Stimulated activated CD4-positive, alpha-beta T cell treated with anti-CD3 and anti-CD28 coated beads, Interleukin-4, amount 100 ng/mL, for 24 hours (primary cell): ENCODE results near the gene CTNNA1.
"Not testable (repeated sequence)": the region's sequence is repeated elsewhere in the genome, so short reads cannot be mapped to it uniquely, and the experiment has no call there.

Experiments
- DNase-seq: peaks from one replicate; pipeline ENCODE4 v3.0.0-alpha.2; 2020

The CTNNA1 gene

DNA sequence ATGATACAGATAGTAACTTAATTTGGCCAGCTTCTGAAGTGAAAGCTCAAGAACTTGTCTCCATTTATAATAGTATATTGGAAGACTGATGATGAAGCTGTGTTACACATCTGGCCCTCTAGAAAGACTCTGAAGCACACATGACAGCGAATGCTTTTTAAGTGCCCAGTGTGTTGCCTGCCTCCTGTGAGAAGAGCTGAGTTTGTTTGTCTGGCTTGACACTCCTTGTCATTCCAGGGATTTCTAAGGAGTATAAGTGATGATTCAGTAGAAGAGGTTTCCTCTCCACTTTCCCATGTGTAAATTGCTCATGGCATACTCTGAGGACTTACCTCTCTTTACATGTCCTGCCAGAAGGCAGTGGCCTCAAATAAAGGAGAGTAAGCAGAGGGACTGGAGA lies 152.3 kb downstream of the CTNNA1 start:
- DNase-seq: no peak

DNA sequence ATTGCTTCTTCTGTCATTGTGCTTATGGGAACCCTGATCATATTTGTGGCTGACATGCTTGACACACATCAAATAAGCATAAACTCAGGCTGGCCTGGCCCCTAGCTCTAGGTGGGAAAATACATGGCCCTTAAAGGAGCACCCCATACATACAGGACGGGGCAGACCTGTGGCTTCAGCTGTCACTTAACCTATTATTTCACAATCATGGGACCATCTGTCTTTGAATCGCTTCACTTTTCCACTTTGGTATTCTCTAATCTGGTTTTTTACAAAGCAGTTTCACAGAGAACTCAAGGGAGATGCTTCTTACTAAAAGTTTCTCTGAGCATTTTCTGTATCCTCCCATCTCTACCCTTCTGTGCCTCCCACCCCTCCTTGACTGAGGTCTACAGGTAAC lies 156.5 kb downstream of the CTNNA1 start:
- no peak for DNase-seq

DNA sequence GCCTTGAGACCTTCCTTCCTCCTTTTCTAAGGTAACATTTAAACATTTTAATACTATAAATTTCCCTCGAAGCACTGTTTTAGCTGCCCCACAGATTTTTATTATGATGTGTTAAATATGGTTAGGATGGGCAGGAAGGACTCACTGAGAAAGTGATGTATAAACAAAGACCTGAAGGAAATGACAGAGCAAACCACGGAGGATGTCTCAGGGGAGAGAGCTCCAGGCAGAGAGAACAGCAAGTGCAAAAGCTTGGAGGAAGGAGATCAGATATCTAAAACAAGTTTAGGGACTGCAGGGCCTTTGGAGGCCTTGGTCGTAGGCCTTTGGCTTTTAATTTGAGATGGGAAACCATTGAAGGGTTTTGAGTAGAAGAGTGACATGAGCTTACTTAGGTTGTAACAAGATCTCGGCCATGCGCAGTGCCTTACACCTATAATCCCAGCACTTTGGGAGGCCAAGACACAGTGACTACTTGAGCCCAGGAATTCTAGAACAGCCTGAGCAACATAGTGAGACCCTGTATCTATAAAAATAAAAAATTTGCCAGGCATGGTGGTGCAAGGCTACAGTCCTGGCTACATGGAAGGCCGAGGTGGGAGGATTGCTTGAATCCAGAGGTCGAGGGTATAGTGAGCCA lies 157.4 kb downstream of the CTNNA1 start:
- DNase-seq: no peak

DNA sequence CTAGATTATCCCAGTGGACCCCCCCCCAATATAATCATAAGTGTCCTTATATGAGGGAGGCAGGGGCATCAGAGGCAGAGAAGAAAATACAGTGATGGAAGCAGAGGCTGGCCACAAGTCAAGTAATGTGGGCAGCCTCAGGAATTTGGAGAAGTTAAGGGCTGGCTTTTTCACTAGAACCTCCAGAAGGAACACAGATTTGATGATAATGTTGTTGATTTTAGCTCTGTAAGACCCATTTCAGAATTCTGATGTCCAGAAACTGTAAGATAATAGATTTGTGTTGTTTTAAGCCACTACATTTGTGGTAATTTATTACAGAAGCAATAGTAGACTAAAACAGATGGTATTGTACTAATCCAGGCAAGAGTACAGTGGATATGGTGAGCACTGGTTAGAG lies 158.2 kb downstream of the CTNNA1 start:
- DNase-seq: no peak

DNA sequence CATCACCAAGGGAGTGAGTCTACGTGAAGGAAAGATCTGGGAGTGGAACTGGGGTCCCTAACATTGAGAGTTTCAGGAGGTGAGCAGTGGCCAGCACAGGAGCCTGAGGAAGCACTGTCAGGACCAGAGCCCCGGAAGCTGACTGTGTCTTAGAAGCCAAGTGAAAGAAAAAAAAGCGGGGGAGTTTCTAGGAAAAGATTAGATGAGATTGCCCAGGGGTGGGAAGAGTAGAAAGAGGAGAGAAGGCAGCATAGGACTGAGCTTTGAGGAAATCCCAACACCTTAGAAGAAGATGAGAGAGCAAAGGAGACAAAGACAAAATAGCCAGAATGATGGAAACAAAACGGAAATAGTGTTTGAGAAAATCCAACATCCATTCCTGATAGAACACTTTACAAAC lies 158.9 kb downstream of the CTNNA1 start:
- DNase-seq: no peak

DNA sequence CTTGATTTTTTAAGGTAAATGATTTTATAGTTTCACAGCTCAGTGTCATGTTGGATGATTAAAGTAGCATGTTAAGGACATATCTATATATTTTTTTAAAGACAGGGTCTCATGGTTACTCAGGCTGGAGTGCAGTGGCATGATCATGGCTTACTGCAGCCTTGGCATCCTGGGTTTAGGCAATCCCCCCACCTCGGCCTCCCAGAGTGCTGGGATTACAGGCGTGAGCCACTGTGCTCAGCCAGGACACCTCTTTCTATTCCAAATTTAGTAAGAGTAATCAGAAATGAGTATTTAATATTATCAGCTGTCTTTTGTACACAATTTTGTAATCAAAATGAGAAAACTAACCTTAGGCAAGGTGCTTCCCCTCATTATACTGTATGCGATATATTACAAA lies 160.5 kb downstream of the CTNNA1 start:
- DNase-seq: no peak

DNA sequence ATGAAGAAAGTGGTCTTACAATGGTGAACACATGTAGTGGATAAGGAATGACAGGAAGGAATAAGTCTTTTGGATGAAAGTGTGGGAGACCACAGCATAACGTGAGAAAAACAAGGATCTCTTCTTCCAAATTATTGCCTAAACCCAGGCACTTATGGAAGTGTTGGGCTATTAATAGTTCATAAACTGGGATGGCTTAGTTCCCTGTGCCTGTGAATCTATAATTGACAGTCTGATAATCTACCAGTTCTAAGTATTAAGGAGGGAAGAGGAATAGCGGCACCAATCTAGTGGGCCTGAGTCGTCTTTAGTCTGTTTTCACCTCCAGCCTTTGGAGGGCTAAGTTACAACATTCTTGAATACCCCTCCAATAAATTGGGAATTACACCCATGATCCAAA lies 161.1 kb downstream of the CTNNA1 start:
- no peak for DNase-seq

DNA sequence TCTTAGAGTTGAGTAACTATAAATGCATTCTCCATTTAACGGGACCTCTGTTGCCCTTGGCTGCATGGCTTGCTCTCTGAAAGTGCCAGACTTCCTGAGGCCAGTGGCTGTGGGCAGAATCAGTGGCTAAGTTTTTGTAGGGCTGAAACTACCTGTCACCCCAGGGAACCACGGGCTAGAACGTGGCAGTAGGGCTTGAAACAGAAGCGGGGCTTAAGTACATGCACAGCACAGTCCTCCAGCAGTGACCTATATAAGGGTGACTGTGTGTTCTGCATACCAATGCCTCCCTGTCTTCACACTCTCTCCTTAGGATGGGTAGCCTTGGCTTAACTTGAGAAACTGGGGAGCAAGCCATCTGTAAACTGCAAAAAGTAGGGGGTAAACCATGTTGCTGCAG lies 165.5 kb downstream of the CTNNA1 start:
- DNase-seq: no peak

DNA sequence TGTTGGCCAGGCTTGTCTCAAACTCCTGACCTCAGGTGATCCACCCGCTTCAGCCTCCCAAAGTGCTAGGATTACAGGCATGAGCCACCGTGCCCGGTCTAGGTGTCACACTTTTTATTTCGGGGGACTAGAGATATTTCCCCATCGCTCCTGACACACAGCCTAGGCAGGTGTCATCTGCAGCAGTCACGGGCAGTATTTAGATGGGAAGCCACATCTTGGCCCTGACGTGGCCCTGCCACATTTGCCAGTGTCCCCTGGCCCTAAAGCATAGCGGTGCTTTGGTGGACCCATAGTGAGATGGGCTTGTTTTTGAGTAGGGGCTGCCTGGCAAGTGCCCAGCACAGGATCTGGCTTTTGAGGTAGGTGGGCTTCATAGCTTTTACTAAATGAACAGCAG lies 167.0 kb downstream of the CTNNA1 start:
- DNase-seq: no peak

DNA sequence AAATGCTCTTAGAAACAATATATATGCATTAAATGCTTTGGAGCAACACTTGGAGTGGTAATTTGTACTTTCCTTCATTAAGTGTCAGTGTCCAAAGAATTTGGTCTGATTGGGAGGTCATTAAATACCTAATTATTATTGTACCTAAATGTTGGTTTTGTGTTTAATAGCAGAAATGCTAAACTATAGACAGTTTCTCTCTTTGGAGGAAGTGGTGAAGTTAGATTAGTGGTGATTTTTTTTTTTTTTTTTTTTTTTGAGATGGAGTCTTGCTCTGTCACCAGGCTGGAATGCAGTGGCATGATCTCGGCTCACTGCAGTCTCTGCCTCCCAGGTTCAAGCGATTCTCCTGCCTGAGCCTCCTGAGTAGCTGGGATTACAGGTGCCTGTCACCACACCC lies 168.1 kb downstream of the CTNNA1 start:
- DNase-seq: not testable (repeated sequence)

DNA sequence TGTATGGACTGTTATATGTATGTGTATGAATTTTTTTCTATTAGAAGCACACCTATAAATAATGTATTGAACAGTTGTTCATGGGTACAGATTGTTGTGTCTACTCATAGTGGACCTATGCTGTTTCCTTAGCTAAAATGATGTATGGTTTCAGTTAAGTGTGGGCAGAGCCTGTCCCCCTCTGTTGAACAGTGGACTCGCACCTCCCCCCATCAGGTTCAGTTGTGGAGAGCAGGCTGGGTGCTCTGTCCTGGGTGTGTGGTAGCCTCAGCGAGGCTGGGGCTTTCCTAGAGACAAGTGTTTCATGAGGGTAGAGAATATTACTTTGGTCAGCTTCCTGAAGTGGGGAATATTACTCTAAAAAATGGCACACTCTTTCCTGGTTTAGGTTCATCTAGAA lies 169.3 kb downstream of the CTNNA1 start:
- no peak for DNase-seq

DNA sequence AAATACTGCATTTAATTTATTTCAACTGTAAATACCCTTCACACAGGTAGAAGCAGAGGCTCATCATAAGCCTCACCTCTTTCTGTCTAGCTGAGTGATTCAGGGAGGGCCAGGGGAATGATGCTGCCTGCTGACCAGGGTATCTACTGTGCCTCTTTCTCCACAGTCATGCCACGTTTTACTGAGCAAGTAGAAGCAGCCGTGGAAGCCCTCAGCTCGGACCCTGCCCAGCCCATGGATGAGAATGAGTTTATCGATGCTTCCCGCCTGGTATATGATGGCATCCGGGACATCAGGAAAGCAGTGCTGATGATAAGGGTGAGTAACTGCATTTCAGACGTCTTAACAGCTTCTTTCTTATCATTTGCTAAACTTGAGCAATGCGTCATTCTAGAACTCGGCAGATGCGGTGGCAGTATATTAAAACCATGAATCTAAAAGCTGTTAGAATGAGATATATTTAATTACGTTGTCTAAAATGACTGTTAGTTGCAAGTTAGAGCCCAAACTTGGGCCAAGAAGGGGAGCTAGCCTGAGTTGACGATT lies 171.9 kb downstream of the CTNNA1 start:
- no peak for DNase-seq

DNA sequence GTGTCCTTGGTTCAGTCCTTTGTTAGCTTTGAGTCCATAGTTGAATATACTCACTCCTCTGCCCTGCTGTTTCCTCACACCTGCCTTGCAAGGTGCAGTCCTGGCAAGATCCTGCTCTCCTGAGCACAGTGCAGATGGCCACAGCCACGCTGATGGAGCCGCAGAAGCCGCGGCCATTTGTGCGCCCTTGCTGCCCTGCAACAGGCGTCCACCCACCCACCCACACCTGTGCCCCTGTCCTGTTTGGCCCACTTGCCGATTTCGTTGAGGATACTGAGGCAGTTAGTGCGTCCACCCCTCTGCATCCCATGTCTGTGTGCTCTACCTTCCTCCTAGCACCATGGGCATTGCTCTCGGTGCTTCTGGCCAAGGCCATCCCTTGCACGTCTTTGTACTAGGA lies 173.0 kb downstream of the CTNNA1 start:
- DNase-seq: no peak

DNA sequence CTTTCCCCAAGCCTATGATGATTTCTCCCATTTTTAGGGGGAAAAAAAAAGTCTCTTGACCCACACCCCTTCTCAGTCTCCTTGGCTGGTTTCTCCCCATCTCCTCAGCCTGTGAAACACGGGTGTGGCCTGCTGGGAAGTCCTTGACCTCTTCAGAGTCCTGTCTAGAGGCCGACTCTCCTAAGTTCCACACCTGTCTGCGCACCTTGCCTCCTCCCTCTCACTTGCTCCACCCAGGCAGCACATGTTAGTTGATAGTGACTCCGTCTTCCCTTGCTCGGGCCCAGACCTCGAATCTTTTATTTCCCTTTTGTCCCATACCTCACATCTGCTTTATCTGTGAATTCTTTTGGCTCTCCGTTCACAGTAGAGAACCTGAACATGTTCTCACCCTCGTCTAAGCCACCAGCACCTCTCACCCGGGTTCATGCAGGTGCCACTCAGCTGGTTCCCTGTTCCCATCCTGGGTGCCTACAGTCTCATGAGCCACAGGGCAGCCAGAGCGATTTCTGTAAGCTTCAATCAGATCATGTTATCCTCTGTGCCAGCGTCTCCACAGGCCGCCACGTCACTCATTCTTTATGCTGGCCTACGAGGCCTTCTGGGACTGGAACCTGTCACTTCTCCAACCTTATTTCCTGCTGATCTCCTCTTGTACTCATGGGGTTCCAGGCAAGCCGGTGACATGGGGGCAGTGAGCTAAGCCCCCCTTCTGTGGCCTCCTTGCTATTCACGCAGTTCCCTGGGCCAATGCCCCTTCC lies 173.6 kb downstream of the CTNNA1 start:
- DNase-seq: no peak

DNA sequence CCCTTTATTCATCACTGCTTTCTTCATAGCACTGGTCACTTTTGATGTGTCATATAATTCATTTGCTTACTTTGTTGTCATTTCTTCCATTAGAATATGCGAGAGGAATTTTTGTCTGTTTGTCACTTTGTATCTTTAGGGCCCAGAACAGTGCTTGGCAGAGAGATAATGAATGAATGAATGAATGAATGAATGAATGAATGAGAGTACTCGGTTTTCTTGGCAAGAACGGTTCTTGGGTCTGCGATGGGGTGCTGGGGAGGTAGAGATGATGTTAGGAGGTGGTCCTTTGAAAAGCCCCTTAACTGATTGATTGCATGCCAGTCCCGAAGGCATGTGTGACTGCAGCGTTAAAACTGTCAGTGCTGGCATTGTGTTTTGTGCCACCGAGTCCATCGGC lies 174.3 kb downstream of the CTNNA1 start:
- DNase-seq: no peak

DNA sequence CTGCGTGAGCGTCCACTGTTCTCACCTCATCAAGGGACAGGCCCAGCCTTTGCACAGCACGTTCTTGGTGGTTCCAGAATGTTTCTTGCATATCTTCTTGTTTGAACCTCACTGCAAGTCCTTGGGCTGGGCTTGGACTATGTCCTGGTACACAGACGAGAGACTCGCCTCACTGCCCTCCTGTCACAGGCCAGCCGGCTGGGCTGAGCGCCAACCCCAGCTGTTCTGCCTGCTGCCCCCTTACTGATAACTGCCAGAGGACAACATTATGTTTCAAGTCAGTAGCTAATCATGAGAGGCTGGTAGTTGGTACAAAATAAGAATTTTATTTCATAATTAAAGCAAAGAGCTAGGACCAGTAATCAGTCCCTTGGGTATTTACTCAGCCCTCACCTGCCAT lies 174.8 kb downstream of the CTNNA1 start:
- DNase-seq: no peak

DNA sequence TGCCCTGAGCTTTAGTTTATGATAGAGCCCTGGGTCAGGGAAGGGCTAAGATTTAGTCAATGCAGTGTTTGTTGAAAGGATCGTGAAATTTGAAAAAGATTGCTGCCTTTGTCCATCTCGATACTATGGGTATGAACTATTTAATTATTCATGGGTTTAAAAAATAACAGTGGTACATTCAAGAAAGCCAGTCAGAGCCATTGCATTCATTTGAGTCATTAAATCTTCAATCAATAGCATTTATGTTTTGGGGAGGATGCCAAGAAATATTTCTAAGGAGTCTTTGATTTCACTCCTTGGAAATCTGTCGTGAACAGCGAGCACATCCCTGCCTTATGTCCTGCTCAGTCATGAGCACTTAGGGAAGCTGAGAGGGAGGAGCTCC lies 176.3 kb downstream of the CTNNA1 start:
- DNase-seq: no peak

DNA sequence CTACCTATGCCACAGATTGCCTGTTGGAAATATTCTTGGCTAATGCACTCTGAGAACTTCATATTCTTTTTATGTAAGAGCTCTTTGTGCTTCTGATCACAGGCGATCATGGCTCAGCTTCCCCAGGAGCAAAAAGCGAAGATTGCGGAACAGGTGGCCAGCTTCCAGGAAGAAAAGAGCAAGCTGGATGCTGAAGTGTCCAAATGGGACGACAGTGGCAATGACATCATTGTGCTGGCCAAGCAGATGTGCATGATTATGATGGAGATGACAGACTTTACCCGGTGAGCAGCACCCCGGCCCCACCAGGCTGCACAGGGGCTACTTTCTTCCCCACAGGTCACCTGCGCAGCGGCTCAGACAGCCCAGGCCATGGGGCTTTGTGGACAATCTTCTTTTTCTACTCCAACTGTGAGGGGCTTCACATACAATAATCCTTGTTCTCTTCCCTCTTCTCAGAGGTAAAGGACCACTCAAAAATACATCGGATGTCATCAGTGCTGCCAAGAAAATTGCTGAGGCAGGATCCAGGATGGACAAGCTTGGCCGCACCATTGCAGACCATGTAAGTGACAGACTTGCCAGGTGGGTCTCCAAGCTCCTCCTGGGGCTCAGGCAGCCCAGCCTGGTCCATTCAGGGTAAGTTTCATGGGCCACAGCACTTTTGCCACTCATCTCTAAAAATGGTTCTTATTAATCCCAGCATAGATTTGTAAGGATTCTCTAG lies 177.3 kb downstream of the CTNNA1 start:
- no peak for DNase-seq

DNA sequence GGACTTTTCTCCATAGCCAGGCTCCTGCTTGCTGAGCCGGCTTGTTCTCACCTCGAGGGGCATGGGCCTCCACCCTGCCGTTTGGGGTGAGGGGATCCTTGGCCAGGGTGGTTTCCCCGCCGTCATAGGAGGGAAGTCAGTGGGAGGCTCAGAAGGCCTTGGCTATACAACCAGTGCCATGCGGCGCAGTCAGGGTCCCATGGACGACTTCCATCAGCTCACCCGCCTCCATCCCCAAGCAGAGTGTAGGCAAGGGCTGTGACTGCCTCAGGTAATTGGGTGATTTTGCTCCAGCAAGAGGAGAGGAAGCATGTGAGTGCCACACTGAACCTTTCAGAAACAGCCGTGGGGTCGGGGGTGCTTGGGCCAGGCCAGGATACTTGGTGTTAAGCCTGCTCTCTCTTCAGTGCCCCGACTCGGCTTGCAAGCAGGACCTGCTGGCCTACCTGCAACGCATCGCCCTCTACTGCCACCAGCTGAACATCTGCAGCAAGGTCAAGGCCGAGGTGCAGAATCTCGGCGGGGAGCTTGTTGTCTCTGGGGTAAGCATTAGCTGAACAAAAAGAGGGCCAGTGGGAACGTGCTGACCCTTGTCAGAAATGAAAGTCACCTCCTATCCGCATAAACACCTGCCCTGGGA lies 179.1 kb downstream of the CTNNA1 start:
- DNase-seq: no peak

DNA sequence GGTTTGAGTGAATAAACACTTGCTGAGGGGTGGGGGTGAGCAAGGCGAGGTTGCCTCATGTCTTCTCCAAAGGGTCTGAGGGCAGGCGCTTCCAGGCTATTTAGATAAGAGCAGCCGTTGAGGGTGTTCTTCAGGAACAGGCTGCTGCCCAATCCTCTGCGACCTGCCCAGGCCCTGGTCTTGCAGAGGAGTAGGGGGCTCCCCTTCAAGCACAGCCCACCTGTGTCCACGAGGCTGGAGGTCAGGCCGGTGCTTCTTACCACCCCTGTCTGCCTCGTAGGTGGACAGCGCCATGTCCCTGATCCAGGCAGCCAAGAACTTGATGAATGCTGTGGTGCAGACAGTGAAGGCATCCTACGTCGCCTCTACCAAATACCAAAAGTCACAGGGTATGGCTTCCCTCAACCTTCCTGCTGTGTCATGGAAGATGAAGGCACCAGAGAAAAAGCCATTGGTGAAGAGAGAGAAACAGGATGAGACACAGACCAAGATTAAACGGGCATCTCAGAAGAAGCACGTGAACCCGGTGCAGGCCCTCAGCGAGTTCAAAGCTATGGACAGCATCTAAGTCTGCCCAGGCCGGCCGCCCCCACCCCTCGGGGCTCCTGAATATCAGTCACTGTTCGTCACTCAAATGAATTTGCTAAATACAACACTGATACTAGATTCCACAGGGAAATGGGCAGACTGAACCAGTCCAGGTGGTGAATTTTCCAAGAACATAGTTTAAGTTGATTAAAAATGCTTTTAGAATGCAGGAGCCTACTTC lies 180.5 kb downstream of the CTNNA1 start:
- DNase-seq: no peak

DNA sequence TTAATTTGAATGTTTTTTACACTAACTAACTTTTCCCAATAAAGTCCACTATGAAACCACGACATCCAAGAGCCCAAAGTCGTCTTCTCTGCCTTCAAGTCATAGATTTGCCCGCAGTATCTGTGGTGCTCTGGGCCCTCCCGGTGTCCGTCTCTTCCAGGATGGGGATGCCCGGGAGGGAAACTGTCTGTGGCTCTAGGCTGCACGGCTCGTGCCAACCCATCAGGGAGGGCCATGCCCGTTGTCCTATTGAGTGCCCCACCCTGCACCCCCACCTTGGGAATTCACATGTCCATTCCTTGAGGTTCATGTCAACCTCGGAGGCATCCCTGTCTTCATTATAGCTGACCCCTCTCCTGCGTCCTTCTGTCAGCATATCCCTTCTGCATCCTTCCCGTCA lies 181.7 kb downstream of the CTNNA1 start:
- no peak for DNase-seq

DNA sequence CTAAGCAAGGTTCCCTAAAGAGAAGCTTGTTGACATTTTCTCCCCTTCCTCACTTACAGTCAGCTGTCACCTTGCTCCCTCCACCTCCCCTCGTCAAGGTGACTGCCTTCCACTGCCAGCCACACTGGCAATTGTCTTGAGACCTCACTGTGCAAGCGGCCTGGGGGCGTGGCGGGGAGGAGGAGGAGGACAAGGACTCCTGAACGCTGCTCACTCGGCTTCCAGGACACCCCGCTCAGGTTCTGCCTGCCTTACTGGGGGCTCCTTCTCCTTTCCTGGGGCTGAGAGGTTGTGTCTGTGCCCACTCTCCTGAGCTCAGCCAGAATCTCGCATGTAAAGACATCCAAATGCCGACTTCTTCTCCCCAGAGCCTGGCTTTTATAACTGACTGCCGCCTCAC lies 182.2 kb downstream of the CTNNA1 start:
- no peak for DNase-seq
